ENCODE measurements around the gene UBXN7. TPM values are rescaled to one million over a fixed set of nuclear protein-coding genes. Genes with fewer than 3 reads are reported as not detected.
A peak's percentile ranks its signal among the peaks of the same experiment; 100 is the strongest.

UBXN7 gene
- total and polyA plus RNA-seq, 9 of the 15 experiments (the other 6 are each of a cell fraction or from before 2014, with no cell fraction given), result 3.5 to 44.6 (median 13.4) TPM

GRCh38 chr3:196339493-196340254 is 92.6 kb downstream of the UBXN7 start (continued):
- peak; percentile 18 to 65; a peak in 1 of 4 replicates for TF ChIP-seq MLLT1 (IDR thresholded peaks at IDR 0.05)
- peak in 1 of 2 experiments; percentile 80 for TF ChIP-seq E2F6 (IDR thresholded peaks at IDR 0.05; ENCODE audit: borderline replicate concordance in 1 of 2, extremely low read depth in 1 of 2, insufficient read depth in 1 of 2, insufficient read length in 1 of 2, low read depth in 1 of 2, low read length in 1 of 2, poor library complexity in 1 of 2, severe bottlenecking in 1 of 2)
- peak; percentile 74; the same call in 1 of the 2 replicates for TF ChIP-seq SMARCC2 (IDR thresholded peaks at IDR 0.05; ENCODE audit: low read depth)
- TF ChIP-seq ZNF551 (CRISPR knock-in tag; IDR thresholded peaks at IDR 0.05), result no peak
- peak; percentile 40 for TF ChIP-seq EP300 (IDR thresholded peaks at IDR 0.05; ENCODE audit: low read length)
- TF ChIP-seq ZNF121 (CRISPR knock-in tag; conservative IDR thresholded peaks at IDR 0.05), result no peak
- no peak for TF ChIP-seq NR2C1 (IDR thresholded peaks at IDR 0.05)
- TF ChIP-seq NR2C1 (tag; IDR thresholded peaks at IDR 0.05), result 0 out of 2 replicates have a peak, but pooled peaks have one; percentile 11
- TF ChIP-seq CTBP1 (IDR thresholded peaks at IDR 0.05; ENCODE audit: borderline replicate concordance), result peak; percentile 29; the same call in 1 of the 2 replicates
- TF ChIP-seq SP1 (CRISPR knock-in tag; IDR thresholded peaks at IDR 0.05), result peak; percentile 48
- peak; percentile 52; the same call in 1 of the 2 replicates for TF ChIP-seq ZNF24 (IDR thresholded peaks at IDR 0.05)
- peak; percentile 17; the same call in 1 of the 2 replicates for TF ChIP-seq NCOR1 (IDR thresholded peaks at IDR 0.05)
- TF ChIP-seq THRA (IDR thresholded peaks at IDR 0.05), result no peak
- TF ChIP-seq YBX1 (IDR thresholded peaks at IDR 0.05), result no peak
- TF ChIP-seq BRD4 (IDR thresholded peaks at IDR 0.05), result peak; percentile 49; the same call in 1 of the 2 replicates
- no peak for TF ChIP-seq NKRF (IDR thresholded peaks at IDR 0.05; ENCODE audit: borderline replicate concordance)
- TF ChIP-seq ZNF511 (CRISPR knock-in tag; IDR thresholded peaks at IDR 0.05), result no peak
- TF ChIP-seq ZNF668 (CRISPR knock-in tag; IDR thresholded peaks at IDR 0.05), result 0 out of 2 replicates have a peak, but pooled peaks have one; percentile 49
- TF ChIP-seq DACH1 (IDR thresholded peaks at IDR 0.05; ENCODE audit: partially characterized antibody), result peak; percentile 60
- TF ChIP-seq MYNN (IDR thresholded peaks at IDR 0.05), result peak; percentile 81; the same call in 1 of the 2 replicates
- TF ChIP-seq MYNN (CRISPR knock-in tag; IDR thresholded peaks at IDR 0.05), result no peak
- TF ChIP-seq TCF7L2 (IDR thresholded peaks at IDR 0.05; ENCODE audit: low read depth, low read length), result no peak
- TF ChIP-seq MXI1 (IDR thresholded peaks at IDR 0.05; ENCODE audit: low read depth, low read length), result no peak
- TF ChIP-seq C11orf30 (IDR thresholded peaks at IDR 0.05; ENCODE audit: low read depth), result peak; percentile 94

Data from K562 (cell line).